ENCODE measurements around the gene AGBL5. TPM values are rescaled to one million over a fixed set of nuclear protein-coding genes. Genes with fewer than 3 reads are reported as not detected.

The AGBL5 gene
- polyA plus RNA-seq, 2 of the 4 experiments (the other 2 are of a cell fraction) = 25.5 to 52.7 TPM

DNA sequence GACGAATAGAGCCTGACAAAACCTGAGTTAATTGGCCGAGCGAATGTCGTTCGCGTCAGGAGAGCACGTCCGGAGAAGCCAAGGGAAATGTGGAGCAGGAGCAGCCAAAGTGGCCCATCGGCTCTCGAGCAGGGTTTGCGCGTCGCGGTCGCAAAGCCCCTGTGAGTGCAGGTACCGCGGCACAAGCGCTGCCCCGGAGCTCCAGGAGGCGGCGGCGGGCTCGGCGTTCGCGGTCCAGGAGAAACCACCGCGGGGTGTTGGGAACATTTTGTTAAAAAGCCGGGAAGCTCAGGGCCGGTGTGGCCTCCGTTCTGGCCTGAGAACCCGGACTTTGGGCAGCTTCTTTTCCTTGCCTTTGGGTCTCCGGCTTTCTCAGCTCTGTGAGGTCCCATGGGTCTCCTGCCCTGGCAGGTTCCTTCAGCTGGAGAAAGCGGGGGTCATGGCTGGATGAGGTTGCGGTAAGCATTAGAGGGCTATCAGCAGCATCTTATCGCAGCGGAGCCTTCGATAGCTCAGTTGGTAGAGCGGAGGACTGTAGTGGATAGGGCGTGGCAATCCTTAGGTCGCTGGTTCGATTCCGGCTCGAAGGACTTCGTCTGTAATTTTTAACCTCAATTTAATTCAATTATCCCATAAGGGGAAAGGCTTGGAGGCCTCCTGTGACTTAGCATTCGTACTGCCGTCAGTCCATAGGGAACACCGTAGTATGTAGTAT, 1.0 kb upstream of the AGBL5 start (continued):
- TF ChIP-seq, protein P1, sequence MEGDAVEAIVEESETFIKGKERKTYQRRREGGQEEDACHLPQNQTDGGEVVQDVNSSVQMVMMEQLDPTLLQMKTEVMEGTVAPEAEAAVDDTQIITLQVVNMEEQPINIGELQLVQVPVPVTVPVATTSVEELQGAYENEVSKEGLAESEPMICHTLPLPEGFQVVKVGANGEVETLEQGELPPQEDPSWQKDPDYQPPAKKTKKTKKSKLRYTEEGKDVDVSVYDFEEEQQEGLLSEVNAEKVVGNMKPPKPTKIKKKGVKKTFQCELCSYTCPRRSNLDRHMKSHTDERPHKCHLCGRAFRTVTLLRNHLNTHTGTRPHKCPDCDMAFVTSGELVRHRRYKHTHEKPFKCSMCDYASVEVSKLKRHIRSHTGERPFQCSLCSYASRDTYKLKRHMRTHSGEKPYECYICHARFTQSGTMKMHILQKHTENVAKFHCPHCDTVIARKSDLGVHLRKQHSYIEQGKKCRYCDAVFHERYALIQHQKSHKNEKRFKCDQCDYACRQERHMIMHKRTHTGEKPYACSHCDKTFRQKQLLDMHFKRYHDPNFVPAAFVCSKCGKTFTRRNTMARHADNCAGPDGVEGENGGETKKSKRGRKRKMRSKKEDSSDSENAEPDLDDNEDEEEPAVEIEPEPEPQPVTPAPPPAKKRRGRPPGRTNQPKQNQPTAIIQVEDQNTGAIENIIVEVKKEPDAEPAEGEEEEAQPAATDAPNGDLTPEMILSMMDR (IDR thresholded peaks at IDR 0.05) = no peak
- TF ChIP-seq TFCP2L1 (CRISPR knock-in tag; IDR thresholded peaks at IDR 0.05) (peak; percentile 6), CBX2 (IDR thresholded peaks at IDR 0.05; ENCODE audit: borderline replicate concordance, low read depth) (no peak), MAFK (IDR thresholded peaks at IDR 0.05; ENCODE audit: partially characterized antibody) (peak; percentile 22), RAD21 (conservative IDR thresholded peaks at IDR 0.05 in 1 of 2, IDR thresholded peaks at IDR 0.05 in 1 of 2) (no peak), TP53 (CRISPR knock-in tag; IDR thresholded peaks at IDR 0.05) (peak; percentile 94), JUNB (IDR thresholded peaks at IDR 0.05) (no peak), KDM1A (IDR thresholded peaks at IDR 0.05; ENCODE audit: low read depth) (no peak), CHD4 (IDR thresholded peaks at IDR 0.05; ENCODE audit: borderline replicate concordance) (no peak), HOXB5 (CRISPR knock-in tag; IDR thresholded peaks at IDR 0.05) (peak; percentile 69; the same call in 1 of the 2 replicates), RARB (CRISPR knock-in tag; IDR thresholded peaks at IDR 0.05) (no peak; the same call in 1 of the 2 replicates), RCOR1 (IDR thresholded peaks at IDR 0.05; ENCODE audit: low read depth, low read length) (no peak), JUN (IDR thresholded peaks at IDR 0.05) (peak in 1 of 2 experiments; percentile 32; a peak in 3 of 5 replicates), POLR2A (IDR thresholded peaks at IDR 0.05; ENCODE audit: low read length) (peak; percentile 97), BHLHE40 (IDR thresholded peaks at IDR 0.05; ENCODE audit: low read depth, low read length) (no peak), CHD2 (IDR thresholded peaks at IDR 0.05; ENCODE audit: low read length, partially characterized antibody) (no peak), ESRRA (IDR thresholded peaks at IDR 0.05; ENCODE audit: borderline replicate concordance, low read length) (no peak), MYC (IDR thresholded peaks at IDR 0.05; ENCODE audit: borderline replicate concordance, low read length) (no peak; the same call in 1 of the 2 replicates), ZSCAN20 (CRISPR knock-in tag; IDR thresholded peaks at IDR 0.05) (no peak), MAZ (IDR thresholded peaks at IDR 0.05; ENCODE audit: borderline replicate concordance, low read depth, low read length) (peak; percentile 33; the same call in 1 of the 2 replicates), SREBF2 (IDR thresholded peaks at IDR 0.05) (peak; percentile 90), HEYL (CRISPR knock-in tag; IDR thresholded peaks at IDR 0.05) (no peak), SMC3 (IDR thresholded peaks at IDR 0.05) (peak; percentile 15; the same call in 2 of the 3 replicates), KDM5A (IDR thresholded peaks at IDR 0.05) (no peak), EHMT2 (IDR thresholded peaks at IDR 0.05; ENCODE audit: low read depth) (no peak), NFE2L2 (conservative IDR thresholded peaks at IDR 0.05; ENCODE audit: low read length) (no peak), EP300 (IDR thresholded peaks at IDR 0.05) (no peak), NR3C1 (IDR thresholded peaks at IDR 0.05) (no peak), CBX8 (IDR thresholded peaks at IDR 0.05) (no peak), ZFP36 (IDR thresholded peaks at IDR 0.05; ENCODE audit: borderline replicate concordance, partially characterized antibody) (no peak), ZC3H11A (IDR thresholded peaks at IDR 0.05) (no peak), HDAC2 (IDR thresholded peaks at IDR 0.05) (0 out of 2 replicates have a peak, but pooled peaks have one; percentile 29), GATA3 (IDR thresholded peaks at IDR 0.05; ENCODE audit: borderline replicate concordance) (0 out of 2 replicates have a peak, but pooled peaks have one; percentile 39)
- TF ChIP-seq, protein P2, sequence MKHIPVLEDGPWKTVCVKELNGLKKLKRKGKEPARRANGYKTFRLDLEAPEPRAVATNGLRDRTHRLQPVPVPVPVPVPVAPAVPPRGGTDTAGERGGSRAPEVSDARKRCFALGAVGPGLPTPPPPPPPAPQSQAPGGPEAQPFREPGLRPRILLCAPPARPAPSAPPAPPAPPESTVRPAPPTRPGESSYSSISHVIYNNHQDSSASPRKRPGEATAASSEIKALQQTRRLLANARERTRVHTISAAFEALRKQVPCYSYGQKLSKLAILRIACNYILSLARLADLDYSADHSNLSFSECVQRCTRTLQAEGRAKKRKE (CRISPR knock-in tag; IDR thresholded peaks at IDR 0.05; ENCODE audit: low read depth) = no peak
- TF ChIP-seq, protein P3, sequence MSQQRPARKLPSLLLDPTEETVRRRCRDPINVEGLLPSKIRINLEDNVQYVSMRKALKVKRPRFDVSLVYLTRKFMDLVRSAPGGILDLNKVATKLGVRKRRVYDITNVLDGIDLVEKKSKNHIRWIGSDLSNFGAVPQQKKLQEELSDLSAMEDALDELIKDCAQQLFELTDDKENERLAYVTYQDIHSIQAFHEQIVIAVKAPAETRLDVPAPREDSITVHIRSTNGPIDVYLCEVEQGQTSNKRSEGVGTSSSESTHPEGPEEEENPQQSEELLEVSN (IDR thresholded peaks at IDR 0.05; ENCODE audit: borderline replicate concordance, low read depth) = no peak
- TF ChIP-seq, protein P4, sequence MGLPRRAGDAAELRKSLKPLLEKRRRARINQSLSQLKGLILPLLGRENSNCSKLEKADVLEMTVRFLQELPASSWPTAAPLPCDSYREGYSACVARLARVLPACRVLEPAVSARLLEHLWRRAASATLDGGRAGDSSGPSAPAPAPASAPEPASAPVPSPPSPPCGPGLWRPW (IDR thresholded peaks at IDR 0.05) = no peak
- TF ChIP-seq, protein P5, sequence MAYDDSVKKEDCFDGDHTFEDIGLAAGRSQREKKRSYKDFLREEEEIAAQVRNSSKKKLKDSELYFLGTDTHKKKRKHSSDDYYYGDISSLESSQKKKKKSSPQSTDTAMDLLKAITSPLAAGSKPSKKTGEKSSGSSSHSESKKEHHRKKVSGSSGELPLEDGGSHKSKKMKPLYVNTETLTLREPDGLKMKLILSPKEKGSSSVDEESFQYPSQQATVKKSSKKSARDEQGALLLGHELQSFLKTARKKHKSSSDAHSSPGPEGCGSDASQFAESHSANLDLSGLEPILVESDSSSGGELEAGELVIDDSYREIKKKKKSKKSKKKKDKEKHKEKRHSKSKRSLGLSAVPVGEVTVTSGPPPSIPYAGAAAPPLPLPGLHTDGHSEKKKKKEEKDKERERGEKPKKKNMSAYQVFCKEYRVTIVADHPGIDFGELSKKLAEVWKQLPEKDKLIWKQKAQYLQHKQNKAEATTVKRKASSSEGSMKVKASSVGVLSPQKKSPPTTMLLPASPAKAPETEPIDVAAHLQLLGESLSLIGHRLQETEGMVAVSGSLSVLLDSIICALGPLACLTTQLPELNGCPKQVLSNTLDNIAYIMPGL (CRISPR knock-in tag; IDR thresholded peaks at IDR 0.05; ENCODE audit: borderline replicate concordance) = peak; percentile 87
- TF ChIP-seq, protein P6, sequence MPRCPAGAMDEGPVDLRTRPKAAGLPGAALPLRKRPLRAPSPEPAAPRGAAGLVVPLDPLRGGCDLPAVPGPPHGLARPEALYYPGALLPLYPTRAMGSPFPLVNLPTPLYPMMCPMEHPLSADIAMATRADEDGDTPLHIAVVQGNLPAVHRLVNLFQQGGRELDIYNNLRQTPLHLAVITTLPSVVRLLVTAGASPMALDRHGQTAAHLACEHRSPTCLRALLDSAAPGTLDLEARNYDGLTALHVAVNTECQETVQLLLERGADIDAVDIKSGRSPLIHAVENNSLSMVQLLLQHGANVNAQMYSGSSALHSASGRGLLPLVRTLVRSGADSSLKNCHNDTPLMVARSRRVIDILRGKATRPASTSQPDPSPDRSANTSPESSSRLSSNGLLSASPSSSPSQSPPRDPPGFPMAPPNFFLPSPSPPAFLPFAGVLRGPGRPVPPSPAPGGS (IDR thresholded peaks at IDR 0.05) = no peak
- TF ChIP-seq, protein P7, sequence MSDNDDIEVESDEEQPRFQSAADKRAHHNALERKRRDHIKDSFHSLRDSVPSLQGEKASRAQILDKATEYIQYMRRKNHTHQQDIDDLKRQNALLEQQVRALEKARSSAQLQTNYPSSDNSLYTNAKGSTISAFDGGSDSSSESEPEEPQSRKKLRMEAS (IDR thresholded peaks at IDR 0.05) = peak; percentile 57
